A549 (cell line): ENCODE data around the gene MED4. TPM values are rescaled to one million over a fixed set of nuclear protein-coding genes. Genes with fewer than 3 reads are reported as not detected.

Source experiments
- ATAC-seq, 2 experiments: fragments of 200-7000 bp in 1 of 2; fragments of >200 bp in 1 of 2; cut with Nextera tagmentation in 1 of 2; cut with Tn5 transposase in 1 of 2; 3 replicates each; pipeline versions ENCODE4 v1.8.0 to v1.9.1; 2018 to 2020; ENCODE audit warnings: mild to moderate bottlenecking in 1 of 2, moderate library complexity in 1 of 2
- CTCF ChIA-PET: fragments of 300-600 bp; sonication (Branson Sonifier 250); formaldehyde crosslinking; extraction: SDS; loops from one replicate; lab custom pipeline; 2021; ENCODE audit warnings: antibody characterized with exemption, inconsistent platforms; lab: Yijun Ruan, JAX
- POLR2A ChIA-PET: fragments of 350-600 bp; formaldehyde crosslinking; extraction: SDS; loops from one replicate; lab custom pipeline; 2021; ENCODE audit warnings: antibody characterized with exemption, inconsistent platforms; lab: Yijun Ruan, JAX
- DNase-seq, 2 experiments: peaks; one replicate each; pipeline versions ENCODE4 v3.0.0 to v3.0.0-alpha.2; 2011 to 2016; ENCODE audit warnings: low read depth in 1 of 2, low spot score in 1 of 2
- FAIRE-seq: peaks from 2 replicates; lab custom pipeline; 2011; peaks lifted over from hg19 to GRCh38; lab: Jason Lieb, UNC
- H3K27ac ChIP-seq, 2 experiments: fragments of >200 bp; sonication (Bioruptor Twin); formaldehyde crosslinking; 3 replicates each; pipeline ENCODE4 v1.5.1; 2016 to 2017
- H3K4me1 ChIP-seq: fragments of >200 bp; sonication (Bioruptor Twin); formaldehyde crosslinking; 3 replicates; pipeline ENCODE4 v1.6.1; 2016
- H3K4me2 ChIP-seq: fragments of >200 bp; sonication (Bioruptor Twin); formaldehyde crosslinking; 3 replicates; pipeline ENCODE4 v1.6.1; 2016
- H3K4me3 ChIP-seq: fragments of >200 bp; sonication (Bioruptor Twin); formaldehyde crosslinking; 3 replicates; pipeline ENCODE4 v1.5.1; 2016
- H3K9me3 ChIP-seq: fragments of >200 bp; sonication (Bioruptor Twin); formaldehyde crosslinking; 3 replicates; pipeline ENCODE4 v1.6.1; 2016
- BHLHE40 ChIP-seq: IDR thresholded peaks from 2 replicates; pipeline ENCODE4 v1.6.1; 2012; ENCODE audit warnings: low read depth, low read length, inconsistent platforms
- CBX2 ChIP-seq: fragments of 200-600 bp; sonication (generic); IDR thresholded peaks from 2 replicates; pipeline ENCODE4 v1.6.1; 2016; ENCODE audit warnings: low read depth, mild to moderate bottlenecking, borderline replicate concordance
- CBX8 ChIP-seq: fragments of 200-600 bp; sonication (generic); IDR thresholded peaks from 2 replicates; pipeline ENCODE4 v1.6.1; 2016
- CHD2 ChIP-seq: fragments of 150-350 bp; IDR thresholded peaks from 2 replicates; pipeline ENCODE4 v1.6.1; 2014; ENCODE audit warnings: low read length; ENCODE audit not compliant: partially characterized antibody
- CHD4 ChIP-seq: fragments of 200-600 bp; sonication (generic); IDR thresholded peaks from 2 replicates; pipeline ENCODE4 v1.6.1; 2016; ENCODE audit warnings: antibody characterized with exemption, mild to moderate bottlenecking, borderline replicate concordance
- EHMT2 ChIP-seq: fragments of 200-600 bp; sonication (generic); IDR thresholded peaks from 2 replicates; pipeline ENCODE4 v1.6.1; 2016; ENCODE audit warnings: antibody characterized with exemption, low read depth, mild to moderate bottlenecking, moderate library complexity
- ELK1 ChIP-seq: fragments of 150-350 bp; IDR thresholded peaks from 2 replicates; pipeline ENCODE4 v1.6.1; 2014; ENCODE audit warnings: low read depth, mild to moderate bottlenecking, low read length
- ESRRA ChIP-seq: fragments of 150-350 bp; IDR thresholded peaks from 2 replicates; pipeline ENCODE4 v1.6.1; 2014; ENCODE audit warnings: mild to moderate bottlenecking, low read length, borderline replicate concordance
- FOSB ChIP-seq: fragments of 250-450 bp; sonication (Bioruptor Pico); IDR thresholded peaks from 2 replicates; pipeline ENCODE4 v1.5.0; 2020; ENCODE audit warnings: mild to moderate bottlenecking, moderate library complexity
- FOXS1 ChIP-seq: fragments of 250-450 bp; sonication (Bioruptor Pico); IDR thresholded peaks from 2 replicates; pipeline ENCODE4 v1.5.0; 2020; ENCODE audit warnings: mild to moderate bottlenecking, moderate library complexity
- GATA3 ChIP-seq: IDR thresholded peaks from 2 replicates; pipeline ENCODE4 v1.6.1; 2012; ENCODE audit warnings: borderline replicate concordance
- HEYL ChIP-seq: fragments of 250-450 bp; sonication (Bioruptor Pico); IDR thresholded peaks from 2 replicates; pipeline ENCODE4 v1.8.0; 2021; ENCODE audit warnings: mild to moderate bottlenecking, moderate library complexity
- HOXB5 ChIP-seq: fragments of 250-450 bp; sonication (Bioruptor Pico); IDR thresholded peaks from 2 replicates; pipeline ENCODE4 v1.5.0; 2020; ENCODE audit warnings: mild to moderate bottlenecking, moderate library complexity
- KDM5A ChIP-seq: fragments of 200-600 bp; sonication (generic); IDR thresholded peaks from 2 replicates; pipeline ENCODE4 v1.6.1; 2016; ENCODE audit warnings: antibody characterized with exemption, mild to moderate bottlenecking
- MAFK ChIP-seq: fragments of 450-650 bp; IDR thresholded peaks from 2 replicates; pipeline ENCODE4 v1.6.1; 2014; ENCODE audit not compliant: partially characterized antibody
- PHF8 ChIP-seq: fragments of 200-600 bp; sonication (generic); IDR thresholded peaks from 2 replicates; pipeline ENCODE4 v1.6.1; 2016; ENCODE audit warnings: low read depth, mild to moderate bottlenecking, antibody characterized with exemption, moderate library complexity, borderline replicate concordance
- RAD21 ChIP-seq, 2 experiments: fragments of >200 bp in 1 of 2; sonication (Bioruptor Twin) in 1 of 2; formaldehyde crosslinking in 1 of 2; IDR thresholded peaks in 1 of 2; conservative IDR thresholded peaks in 1 of 2; 2 replicates in 1 of 2; 3 replicates in 1 of 2; pipeline ENCODE4 v1.6.1; 2012 to 2018; ENCODE audit warnings: inconsistent platforms in 1 of 2
- RARB ChIP-seq: fragments of 250-450 bp; sonication (Bioruptor Pico); IDR thresholded peaks from 2 replicates; pipeline ENCODE4 v1.8.0; 2021; ENCODE audit warnings: mild to moderate bottlenecking, moderate library complexity
- TP53 ChIP-seq: fragments of 250-450 bp; sonication (Bioruptor Pico); IDR thresholded peaks from 2 replicates; pipeline ENCODE4 v1.5.0; 2021; ENCODE audit warnings: mild to moderate bottlenecking, moderate library complexity
- ZC3H11A ChIP-seq: fragments of 450-650 bp; IDR thresholded peaks from 2 replicates; pipeline ENCODE4 v1.6.1; 2014; ENCODE audit warnings: antibody characterized with exemption, mild to moderate bottlenecking
- WGBS: methylation state at CpG from one replicate; pipeline ENCODE4 v1.1.6; 2017; ENCODE audit errors: missing lambda C conversion rate; 5-methylcytosine and 5-hydroxymethylcytosine counted together
- polyA plus RNA-seq, 4 experiments: library from polyadenylated mRNA; depleted of rRNA in 3 of 4; stranded (reverse); fragments of >200 nt; fragmentation: RNase III in 1 of 4; extraction: RNeasy Plus Mini Kit Qiagen cat#74134 plus additional on column Dnase treatment in 1 of 4; gene quantifications; 2 replicates in 3 of 4; 3 replicates in 1 of 4; pipeline ENCODE4 v1.2.3, GENCODE V29; 2011 to 2017
- TF ChIP-seq, protein P1 (sequence below): fragments of >200 bp; sonication (Bioruptor Twin); formaldehyde crosslinking; IDR thresholded peaks from 3 replicates; pipeline ENCODE4 v1.5.1; 2016
- TF ChIP-seq, protein P2 (sequence below): IDR thresholded peaks from 2 replicates; pipeline ENCODE4 v1.6.1; 2012
- TF ChIP-seq, protein P3 (sequence below): IDR thresholded peaks from 2 replicates; pipeline ENCODE4 v1.6.1; 2012
- TF ChIP-seq, protein P4 (sequence below): fragments of 250-450 bp; sonication (Bioruptor Pico); IDR thresholded peaks from 2 replicates; pipeline ENCODE4 v1.5.0; 2021; ENCODE audit warnings: mild to moderate bottlenecking, moderate library complexity, borderline replicate concordance

Gene MED4
- polyA plus RNA-seq, 2 of the 4 experiments (the other 2 are of a cell fraction): 30.5 to 41.9 TPM

GRCh38 chr13:48142436-48142835 lies 47.5 kb upstream of the MED4 start (continued):
- TF ChIP-seq, protein P1, sequence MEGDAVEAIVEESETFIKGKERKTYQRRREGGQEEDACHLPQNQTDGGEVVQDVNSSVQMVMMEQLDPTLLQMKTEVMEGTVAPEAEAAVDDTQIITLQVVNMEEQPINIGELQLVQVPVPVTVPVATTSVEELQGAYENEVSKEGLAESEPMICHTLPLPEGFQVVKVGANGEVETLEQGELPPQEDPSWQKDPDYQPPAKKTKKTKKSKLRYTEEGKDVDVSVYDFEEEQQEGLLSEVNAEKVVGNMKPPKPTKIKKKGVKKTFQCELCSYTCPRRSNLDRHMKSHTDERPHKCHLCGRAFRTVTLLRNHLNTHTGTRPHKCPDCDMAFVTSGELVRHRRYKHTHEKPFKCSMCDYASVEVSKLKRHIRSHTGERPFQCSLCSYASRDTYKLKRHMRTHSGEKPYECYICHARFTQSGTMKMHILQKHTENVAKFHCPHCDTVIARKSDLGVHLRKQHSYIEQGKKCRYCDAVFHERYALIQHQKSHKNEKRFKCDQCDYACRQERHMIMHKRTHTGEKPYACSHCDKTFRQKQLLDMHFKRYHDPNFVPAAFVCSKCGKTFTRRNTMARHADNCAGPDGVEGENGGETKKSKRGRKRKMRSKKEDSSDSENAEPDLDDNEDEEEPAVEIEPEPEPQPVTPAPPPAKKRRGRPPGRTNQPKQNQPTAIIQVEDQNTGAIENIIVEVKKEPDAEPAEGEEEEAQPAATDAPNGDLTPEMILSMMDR: no peak
- no peak for TF ChIP-seq HOXB5
- no peak for TF ChIP-seq MAFK
- no peak for TF ChIP-seq KDM5A

DNA sequence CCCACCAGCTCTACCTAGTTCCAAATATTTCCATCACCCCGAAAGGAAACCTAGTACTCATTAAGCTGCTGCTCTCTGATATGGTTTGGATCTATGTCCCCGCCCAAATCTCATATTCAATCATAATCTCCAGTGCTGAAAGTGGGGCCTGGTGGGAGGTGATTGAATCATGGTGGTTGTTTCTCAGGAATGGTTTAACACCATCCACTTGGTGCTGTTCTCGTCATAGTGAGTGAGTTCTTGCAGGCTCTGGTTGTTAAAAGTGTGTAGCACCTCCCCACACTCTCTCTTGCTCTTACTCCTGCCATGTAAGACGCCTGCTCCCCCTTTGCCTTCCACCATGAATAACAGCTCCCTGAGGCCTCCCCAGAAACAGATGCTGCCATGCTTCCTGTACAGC lies 43.4 kb upstream of the MED4 start:
- Histone ChIP-seq H3K9me3 (no peaks in the 10 kb centered on the region), H3K4me3 (no peak overlapping the region), H3K4me1 (no peaks in the 10 kb centered on the region), H3K27ac (no peak overlapping the region)
- DNase-seq (no peak), ATAC-seq (no peak), FAIRE-seq (no peak)
- WGBS: 58% methylated on average over 4 of the region's 4 CpGs
- CTCF ChIA-PET: interaction anchor here (0.8 to 1.5 kb wide), 2 partner anchors 9 to 10 kb away, joined by 3 to 5 read pairs; no protein-coding TSS in a partner anchor
- TF ChIP-seq FOXS1 (no peak), ESRRA (no peak), BHLHE40 (no peak), GATA3 (no peak), CBX8 (no peak), HOXB5 (no peak), PHF8 (no peak), FOSB (CRISPR knock-in tag) (no peak), EHMT2 (no peak), KDM5A (no peak), RAD21 (conservative IDR thresholded peaks at IDR 0.05 in 1 of 2, IDR thresholded peaks at IDR 0.05 in 1 of 2) (no peak), ELK1 (no peak), CHD2 (no peak), TP53 (CRISPR knock-in tag) (no peak), ZC3H11A (no peak), CBX2 (no peak)
- TF ChIP-seq, protein P2, sequence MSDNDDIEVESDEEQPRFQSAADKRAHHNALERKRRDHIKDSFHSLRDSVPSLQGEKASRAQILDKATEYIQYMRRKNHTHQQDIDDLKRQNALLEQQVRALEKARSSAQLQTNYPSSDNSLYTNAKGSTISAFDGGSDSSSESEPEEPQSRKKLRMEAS: no peak
- TF ChIP-seq, protein P3, sequence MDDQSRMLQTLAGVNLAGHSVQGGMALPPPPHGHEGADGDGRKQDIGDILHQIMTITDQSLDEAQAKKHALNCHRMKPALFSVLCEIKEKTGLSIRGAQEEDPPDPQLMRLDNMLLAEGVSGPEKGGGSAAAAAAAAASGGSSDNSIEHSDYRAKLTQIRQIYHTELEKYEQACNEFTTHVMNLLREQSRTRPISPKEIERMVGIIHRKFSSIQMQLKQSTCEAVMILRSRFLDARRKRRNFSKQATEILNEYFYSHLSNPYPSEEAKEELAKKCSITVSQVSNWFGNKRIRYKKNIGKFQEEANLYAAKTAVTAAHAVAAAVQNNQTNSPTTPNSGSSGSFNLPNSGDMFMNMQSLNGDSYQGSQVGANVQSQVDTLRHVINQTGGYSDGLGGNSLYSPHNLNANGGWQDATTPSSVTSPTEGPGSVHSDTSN: no peak
- TF ChIP-seq, all 56 proteins: peak for 0
- H3K4me2 ChIP-seq: no peak overlapping the region
- POLR2A ChIA-PET: no interaction called here

GRCh38 chr13:48132961-48133360 lies 38.1 kb upstream of the MED4 start:
- DNase-seq (no peak), ATAC-seq (no peak), FAIRE-seq (no peak)
- TF ChIP-seq, protein P3: no peak
- no peak for TF ChIP-seq CHD4
- no peak for TF ChIP-seq FOSB (CRISPR knock-in tag)
- TF ChIP-seq, protein P4, sequence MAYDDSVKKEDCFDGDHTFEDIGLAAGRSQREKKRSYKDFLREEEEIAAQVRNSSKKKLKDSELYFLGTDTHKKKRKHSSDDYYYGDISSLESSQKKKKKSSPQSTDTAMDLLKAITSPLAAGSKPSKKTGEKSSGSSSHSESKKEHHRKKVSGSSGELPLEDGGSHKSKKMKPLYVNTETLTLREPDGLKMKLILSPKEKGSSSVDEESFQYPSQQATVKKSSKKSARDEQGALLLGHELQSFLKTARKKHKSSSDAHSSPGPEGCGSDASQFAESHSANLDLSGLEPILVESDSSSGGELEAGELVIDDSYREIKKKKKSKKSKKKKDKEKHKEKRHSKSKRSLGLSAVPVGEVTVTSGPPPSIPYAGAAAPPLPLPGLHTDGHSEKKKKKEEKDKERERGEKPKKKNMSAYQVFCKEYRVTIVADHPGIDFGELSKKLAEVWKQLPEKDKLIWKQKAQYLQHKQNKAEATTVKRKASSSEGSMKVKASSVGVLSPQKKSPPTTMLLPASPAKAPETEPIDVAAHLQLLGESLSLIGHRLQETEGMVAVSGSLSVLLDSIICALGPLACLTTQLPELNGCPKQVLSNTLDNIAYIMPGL (CRISPR knock-in tag): no peak
- no peak for TF ChIP-seq HEYL (CRISPR knock-in tag)
- no peak for TF ChIP-seq RAD21 (conservative IDR thresholded peaks at IDR 0.05 in 1 of 2, IDR thresholded peaks at IDR 0.05 in 1 of 2)
- no peak for TF ChIP-seq RARB (CRISPR knock-in tag)
- no peak overlapping the region for H3K4me2 ChIP-seq
- H3K9me3 ChIP-seq: no peaks in the 10 kb centered on the region
- no peaks in the 10 kb centered on the region for H3K4me1 ChIP-seq
- CTCF ChIA-PET: interaction anchor here (1.1 kb wide), 1 partner anchor 150 kb away, joined by 3 read pairs; no protein-coding TSS in a partner anchor
- no peak overlapping the region for H3K27ac ChIP-seq
- WGBS: 16% methylated on average over 3 of the region's 3 CpGs
- POLR2A ChIA-PET: no interaction called here
- no peak overlapping the region for H3K4me3 ChIP-seq
